ENCODE data around the gene NAPA.

DNA sequence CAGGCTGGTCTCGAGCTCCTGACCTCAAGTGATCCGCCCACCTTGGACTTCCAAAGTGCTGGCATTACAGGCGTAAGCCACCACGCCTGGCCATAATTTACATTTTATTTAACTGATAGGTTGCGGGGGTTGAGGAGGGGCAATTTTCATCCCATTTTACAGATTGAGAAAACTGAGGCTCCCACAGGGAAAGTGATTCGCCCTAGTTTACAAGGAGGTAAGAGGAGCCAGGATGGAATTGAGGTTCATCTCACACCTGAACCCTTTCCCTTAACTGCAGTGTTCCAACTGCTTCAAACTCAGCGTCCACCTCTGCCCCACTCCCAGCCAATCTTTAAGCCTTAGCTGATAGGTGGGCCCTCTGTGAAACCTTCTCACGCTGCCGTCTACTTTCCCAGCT, 4.0 kb upstream of the NAPA start:
- TF ChIP-seq POLR2AphosphoS5 (IDR thresholded peaks at IDR 0.05; ENCODE audit: low read depth): no peak
- TF ChIP-seq, protein P1, sequence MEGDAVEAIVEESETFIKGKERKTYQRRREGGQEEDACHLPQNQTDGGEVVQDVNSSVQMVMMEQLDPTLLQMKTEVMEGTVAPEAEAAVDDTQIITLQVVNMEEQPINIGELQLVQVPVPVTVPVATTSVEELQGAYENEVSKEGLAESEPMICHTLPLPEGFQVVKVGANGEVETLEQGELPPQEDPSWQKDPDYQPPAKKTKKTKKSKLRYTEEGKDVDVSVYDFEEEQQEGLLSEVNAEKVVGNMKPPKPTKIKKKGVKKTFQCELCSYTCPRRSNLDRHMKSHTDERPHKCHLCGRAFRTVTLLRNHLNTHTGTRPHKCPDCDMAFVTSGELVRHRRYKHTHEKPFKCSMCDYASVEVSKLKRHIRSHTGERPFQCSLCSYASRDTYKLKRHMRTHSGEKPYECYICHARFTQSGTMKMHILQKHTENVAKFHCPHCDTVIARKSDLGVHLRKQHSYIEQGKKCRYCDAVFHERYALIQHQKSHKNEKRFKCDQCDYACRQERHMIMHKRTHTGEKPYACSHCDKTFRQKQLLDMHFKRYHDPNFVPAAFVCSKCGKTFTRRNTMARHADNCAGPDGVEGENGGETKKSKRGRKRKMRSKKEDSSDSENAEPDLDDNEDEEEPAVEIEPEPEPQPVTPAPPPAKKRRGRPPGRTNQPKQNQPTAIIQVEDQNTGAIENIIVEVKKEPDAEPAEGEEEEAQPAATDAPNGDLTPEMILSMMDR (IDR thresholded peaks at IDR 0.05; ENCODE audit: insufficient read depth, low read length): no peak
- TF ChIP-seq GABPA (IDR thresholded peaks at IDR 0.05; ENCODE audit: low read depth): no peak
- TF ChIP-seq, protein P2, sequence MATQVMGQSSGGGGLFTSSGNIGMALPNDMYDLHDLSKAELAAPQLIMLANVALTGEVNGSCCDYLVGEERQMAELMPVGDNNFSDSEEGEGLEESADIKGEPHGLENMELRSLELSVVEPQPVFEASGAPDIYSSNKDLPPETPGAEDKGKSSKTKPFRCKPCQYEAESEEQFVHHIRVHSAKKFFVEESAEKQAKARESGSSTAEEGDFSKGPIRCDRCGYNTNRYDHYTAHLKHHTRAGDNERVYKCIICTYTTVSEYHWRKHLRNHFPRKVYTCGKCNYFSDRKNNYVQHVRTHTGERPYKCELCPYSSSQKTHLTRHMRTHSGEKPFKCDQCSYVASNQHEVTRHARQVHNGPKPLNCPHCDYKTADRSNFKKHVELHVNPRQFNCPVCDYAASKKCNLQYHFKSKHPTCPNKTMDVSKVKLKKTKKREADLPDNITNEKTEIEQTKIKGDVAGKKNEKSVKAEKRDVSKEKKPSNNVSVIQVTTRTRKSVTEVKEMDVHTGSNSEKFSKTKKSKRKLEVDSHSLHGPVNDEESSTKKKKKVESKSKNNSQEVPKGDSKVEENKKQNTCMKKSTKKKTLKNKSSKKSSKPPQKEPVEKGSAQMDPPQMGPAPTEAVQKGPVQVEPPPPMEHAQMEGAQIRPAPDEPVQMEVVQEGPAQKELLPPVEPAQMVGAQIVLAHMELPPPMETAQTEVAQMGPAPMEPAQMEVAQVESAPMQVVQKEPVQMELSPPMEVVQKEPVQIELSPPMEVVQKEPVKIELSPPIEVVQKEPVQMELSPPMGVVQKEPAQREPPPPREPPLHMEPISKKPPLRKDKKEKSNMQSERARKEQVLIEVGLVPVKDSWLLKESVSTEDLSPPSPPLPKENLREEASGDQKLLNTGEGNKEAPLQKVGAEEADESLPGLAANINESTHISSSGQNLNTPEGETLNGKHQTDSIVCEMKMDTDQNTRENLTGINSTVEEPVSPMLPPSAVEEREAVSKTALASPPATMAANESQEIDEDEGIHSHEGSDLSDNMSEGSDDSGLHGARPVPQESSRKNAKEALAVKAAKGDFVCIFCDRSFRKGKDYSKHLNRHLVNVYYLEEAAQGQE (IDR thresholded peaks at IDR 0.05; ENCODE audit: insufficient replicate concordance, low read depth): no peak
